KMS-11 (cell line): ENCODE data around the gene ARHGEF17.

ENCODE experiments used
- H2AFZ ChIP-seq: fragments of 200-600 bp; sonication (generic); 2 replicates; pipeline ENCODE4 v1.6.1; 2016; ENCODE audit warnings: antibody characterized with exemption, mixed run types, low read depth
- H3K27ac ChIP-seq: fragments of 200-600 bp; sonication (generic); 2 replicates; pipeline ENCODE4 v1.6.1; 2016; ENCODE audit warnings: mild to moderate bottlenecking, mixed run types
- H3K27me3 ChIP-seq: fragments of 200-600 bp; sonication (generic); 2 replicates; pipeline ENCODE4 v1.6.1; 2017; ENCODE audit warnings: mild to moderate bottlenecking, low read depth, mixed run types, moderate library complexity; ENCODE audit not compliant: insufficient read depth
- H3K36me3 ChIP-seq: fragments of 200-600 bp; sonication (generic); 2 replicates; pipeline ENCODE4 v1.6.1; 2017; ENCODE audit warnings: mild to moderate bottlenecking, mixed run types; ENCODE audit not compliant: insufficient read depth
- H3K4me1 ChIP-seq: fragments of 200-600 bp; sonication (generic); 2 replicates; pipeline ENCODE4 v1.6.1; 2016; ENCODE audit warnings: mild to moderate bottlenecking, low read depth, mixed run types; ENCODE audit not compliant: poor library complexity, severe bottlenecking
- H3K4me2 ChIP-seq: fragments of 200-600 bp; sonication (generic); 2 replicates; pipeline ENCODE4 v1.7.0; 2016; ENCODE audit warnings: mild to moderate bottlenecking, mixed run types
- H3K4me3 ChIP-seq: fragments of 200-600 bp; sonication (generic); IDR thresholded peaks from 2 replicates; pipeline ENCODE4 v1.6.1; 2017; ENCODE audit warnings: low read depth, low read length, mixed read lengths; ENCODE audit not compliant: insufficient read depth
- H3K79me2 ChIP-seq: fragments of 200-600 bp; sonication (generic); 2 replicates; pipeline ENCODE4 v1.6.1; 2016; ENCODE audit warnings: low read depth, mixed run types; ENCODE audit not compliant: insufficient read depth
- H3K9ac ChIP-seq: fragments of 200-600 bp; sonication (generic); 2 replicates; pipeline ENCODE4 v1.6.1; 2016; ENCODE audit warnings: mild to moderate bottlenecking, mixed run types
- H4K20me1 ChIP-seq: fragments of 200-600 bp; sonication (generic); 2 replicates; pipeline ENCODE4 v1.6.1; 2016; ENCODE audit warnings: mild to moderate bottlenecking, mixed run types; ENCODE audit not compliant: insufficient read depth
- CTCF ChIP-seq: fragments of 200-600 bp; sonication (generic); conservative IDR thresholded peaks from 2 replicates; pipeline ENCODE4 v1.6.1; 2017; ENCODE audit warnings: low read depth, mild to moderate bottlenecking, antibody characterized with exemption, low read length, moderate library complexity, mixed read lengths

Gene ARHGEF17

GRCh38 chr11:73347067-73347466 lies 39.0 kb downstream of the ARHGEF17 start:
- TF ChIP-seq CTCF, result no peak
- Histone ChIP-seq H2AFZ (no peak overlapping the region), H3K27me3 (no peaks in the 10 kb centered on the region), H3K9ac (no peak overlapping the region), H3K79me2 (no peaks in the 10 kb centered on the region), H3K4me1 (no peaks in the 10 kb centered on the region), H4K20me1 (no peaks in the 10 kb centered on the region), H3K27ac (no peak overlapping the region), H3K4me3 (no peak overlapping the region), H3K36me3 (no peaks in the 10 kb centered on the region), H3K4me2 (no peak overlapping the region)

GRCh38 chr11:73348838-73349237 lies 40.8 kb downstream of the ARHGEF17 start:
- no peaks in the 10 kb centered on the region for H3K4me1 ChIP-seq
- H4K20me1 ChIP-seq, result no peaks in the 10 kb centered on the region
- no peaks in the 10 kb centered on the region for H3K36me3 ChIP-seq

GRCh38 chr11:73349633-73350032 lies 41.6 kb downstream of the ARHGEF17 start:
- Histone ChIP-seq H3K4me3 (no peak overlapping the region), H3K4me2 (no peak overlapping the region), H2AFZ (no peak overlapping the region), H4K20me1 (no peaks in the 10 kb centered on the region), H3K9ac (no peak overlapping the region), H3K27me3 (no peaks in the 10 kb centered on the region), H3K36me3 (no peaks in the 10 kb centered on the region), H3K27ac (no peak overlapping the region), H3K79me2 (no peaks in the 10 kb centered on the region), H3K4me1 (no peaks in the 10 kb centered on the region)
- TF ChIP-seq CTCF, result no peak

More at GRCh38 chr11:73348838-73349237, 40.8 kb downstream of the ARHGEF17 start:
- Histone ChIP-seq H3K4me3 (no peak overlapping the region), H3K27me3 (no peaks in the 10 kb centered on the region), H2AFZ (no peak overlapping the region), H3K4me2 (no peak overlapping the region), H3K27ac (no peak overlapping the region), H3K9ac (no peak overlapping the region), H3K79me2 (no peaks in the 10 kb centered on the region)
- no peak for TF ChIP-seq CTCF

- Histone ChIP-seq H3K27ac (no peak overlapping the region), H3K36me3 (no peaks in the 10 kb centered on the region), H3K9ac (no peak overlapping the region), H3K79me2 (no peaks in the 10 kb centered on the region), H3K4me3 (no peak overlapping the region), H2AFZ (no peak overlapping the region), H3K4me1 (no peaks in the 10 kb centered on the region), H3K27me3 (no peaks in the 10 kb centered on the region), H3K4me2 (no peak overlapping the region), H4K20me1 (no peaks in the 10 kb centered on the region)
- peak; percentile 96 for TF ChIP-seq CTCF
Measured at GRCh38 chr11:73350908-73351636, 43.0 kb downstream of the ARHGEF17 start.
